Putamen (tissue), 1 donor: Measurements from ENCODE around the gene CRYGN.

Source experiments
- DNase-seq: peaks from one replicate; pipeline ENCODE4 v3.0.0-alpha.2; 2016; ENCODE audit warnings: low spot score

The CRYGN gene

GRCh38 chr7:151426904-151427704 lies 12.8 kb downstream of the CRYGN start:
- DNase-seq: no peak

GRCh38 chr7:151426441-151426903 lies 13.5 kb downstream of the CRYGN start:
- DNase-seq: no peak

GRCh38 chr7:151425670-151426440 lies 14.1 kb downstream of the CRYGN start:
- DNase-seq: no peak

- DNase-seq: no peak
Observed at GRCh38 chr7:151424799-151425198, 15.1 kb downstream of the CRYGN start.

GRCh38 chr7:151423936-151424335 lies 16.0 kb downstream of the CRYGN start:
- no peak for DNase-seq

- DNase-seq: no peak
Observed at GRCh38 chr7:151423226-151423625, 16.7 kb downstream of the CRYGN start.

- DNase-seq: no peak
Observed at GRCh38 chr7:151422212-151422611, 17.7 kb downstream of the CRYGN start.

GRCh38 chr7:151420144-151420543 lies 19.8 kb downstream of the CRYGN start:
- DNase-seq: no peak

- DNase-seq: no peak
Observed at GRCh38 chr7:151416941-151417315, 23.0 kb downstream of the CRYGN start.

GRCh38 chr7:151416112-151416940 lies 23.6 kb downstream of the CRYGN start:
- no peak for DNase-seq

GRCh38 chr7:151415375-151416105 lies 24.4 kb downstream of the CRYGN start:
- DNase-seq: no peak

GRCh38 chr7:151413241-151413640 lies 26.7 kb downstream of the CRYGN start:
- peak; percentile 30 for DNase-seq

GRCh38 chr7:151412318-151412717 lies 27.6 kb downstream of the CRYGN start:
- DNase-seq: no peak

- no peak for DNase-seq
Observed at GRCh38 chr7:151411551-151411950, 28.4 kb downstream of the CRYGN start.

- no peak for DNase-seq
Observed at GRCh38 chr7:151410405-151411390, 29.2 kb downstream of the CRYGN start.

- DNase-seq: no peak
Observed at GRCh38 chr7:151409667-151410404, 30.1 kb downstream of the CRYGN start, which contains the start of gene WDR86. Gene WDR86, minus strand, starts transcription at chr7:151410038. Its CDS starts 449 bp downstream, at chr7:151409589.

GRCh38 chr7:151408839-151409666 lies 30.9 kb downstream of the CRYGN start:
- no peak for DNase-seq

GRCh38 chr7:151408498-151408838 lies 31.5 kb downstream of the CRYGN start:
- DNase-seq: no peak
